B cell (primary cell): Measurements from ENCODE around the gene MTX1.

Experiments
- CTCF ChIP-seq: fragments of 200-600 bp; IDR thresholded peaks from one replicate; pipeline ENCODE4 v1.8.0; 2022; ENCODE audit warnings: antibody characterized with exemption, mild to moderate bottlenecking
- EZH2 ChIP-seq: IDR thresholded peaks from 2 replicates; pipeline ENCODE4 v1.6.1; 2012; ENCODE audit warnings: borderline replicate concordance, low read depth, mild to moderate bottlenecking, moderate library complexity, low read length; ENCODE audit not compliant: insufficient read depth, poor library complexity, severe bottlenecking

- TF ChIP-seq EZH2: no peak
- TF ChIP-seq CTCF: no peak
Measured at GRCh38 chr1:155170101-155170785, 38.3 kb upstream of the MTX1 start.
